ENCODE measurements around the gene LGALS4. TPM values are rescaled to one million over a fixed set of nuclear protein-coding genes. Genes with fewer than 3 reads are reported as not detected.
A peak's percentile ranks its signal among the peaks of the same experiment; 100 is the strongest.
"Not testable (repeated sequence)": the region's sequence is repeated elsewhere in the genome, so short reads cannot be mapped to it uniquely, and the experiment has no call there.

LGALS4 gene, protein sequence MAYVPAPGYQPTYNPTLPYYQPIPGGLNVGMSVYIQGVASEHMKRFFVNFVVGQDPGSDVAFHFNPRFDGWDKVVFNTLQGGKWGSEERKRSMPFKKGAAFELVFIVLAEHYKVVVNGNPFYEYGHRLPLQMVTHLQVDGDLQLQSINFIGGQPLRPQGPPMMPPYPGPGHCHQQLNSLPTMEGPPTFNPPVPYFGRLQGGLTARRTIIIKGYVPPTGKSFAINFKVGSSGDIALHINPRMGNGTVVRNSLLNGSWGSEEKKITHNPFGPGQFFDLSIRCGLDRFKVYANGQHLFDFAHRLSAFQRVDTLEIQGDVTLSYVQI
- not detected for polyA plus RNA-seq

DNA sequence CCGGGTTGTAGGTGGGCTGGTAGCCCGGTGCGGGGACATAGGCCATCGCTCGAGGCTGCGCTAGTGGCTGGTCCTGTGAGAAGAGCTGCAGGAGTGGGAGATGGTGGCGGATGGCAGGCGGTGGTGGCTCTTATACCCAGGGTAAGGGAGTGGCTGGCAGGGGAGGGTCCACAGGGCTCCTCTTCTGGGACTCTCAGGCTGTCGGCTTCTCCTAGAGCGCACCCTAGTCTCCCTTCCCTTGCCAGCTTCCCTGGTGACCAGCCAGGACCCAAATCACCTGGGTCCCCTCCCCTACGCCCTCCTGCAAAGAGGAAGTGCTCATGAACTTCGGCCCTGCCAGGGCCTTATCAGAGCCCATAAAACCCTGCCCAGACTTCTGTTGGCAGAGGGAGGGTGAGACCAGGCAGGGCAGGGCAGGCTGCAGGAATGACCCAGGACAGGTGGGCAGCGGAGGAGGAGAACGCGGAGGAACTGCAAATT, at the start of gene LGALS4:
Gene LGALS4, minus strand, starts transcription at position 105 of the 480 bp plus-strand sequence. Its CDS starts 59 bp downstream, at position 46.
- H3K9me3 Mint-ChIP-seq: no peaks in the 10 kb centered on the region
- peaks cover 0 to 8% (median 5%) of the 10 kb centered on the region in 3 donors for H3K36me3 Mint-ChIP-seq
- DNase-seq: no peak
- H3K27me3 Mint-ChIP-seq (ENCODE audit: low read depth in 3 of 3): peaks cover 0 to 2% (median 0%) of the 10 kb centered on the region in 3 donors
- H3K27ac Mint-ChIP-seq: peak within 1 kb of the TSS in 2 of 6 donors; percentile 14 to 26
- no peaks in the 10 kb centered on the region for H3K4me1 Mint-ChIP-seq
- no peak within 1 kb of the TSS for H3K4me3 Mint-ChIP-seq

DNA sequence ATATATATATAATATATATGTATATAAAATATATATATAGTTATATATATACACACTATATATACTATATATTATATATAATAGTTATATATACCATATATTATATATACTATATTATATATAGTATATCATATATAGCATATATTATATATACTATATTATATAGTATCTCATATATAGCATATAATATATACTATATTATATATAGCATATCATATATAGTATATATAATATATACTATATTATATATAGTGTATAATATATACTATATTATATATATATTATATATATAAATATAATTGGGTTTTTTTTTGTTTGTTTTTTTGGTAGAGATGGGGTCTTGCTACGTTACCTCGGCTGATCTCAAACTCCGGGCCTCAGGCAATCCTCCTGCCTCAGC, 48.6 kb upstream of the LGALS4 start:
- peaks cover 21 to 31% (median 27%) of the 10 kb centered on the region in 3 donors for H3K27me3 Mint-ChIP-seq (ENCODE audit: low read depth in 3 of 3)
- no peak for DNase-seq
- no peak overlapping the region for H3K4me3 Mint-ChIP-seq
- H3K9me3 Mint-ChIP-seq: no peaks in the 10 kb centered on the region
- H3K27ac Mint-ChIP-seq: no peak overlapping the region
- no peaks in the 10 kb centered on the region for H3K36me3 Mint-ChIP-seq
- H3K4me1 Mint-ChIP-seq: peaks cover 52 to 62% of the 10 kb centered on the region in 2 donors

DNA sequence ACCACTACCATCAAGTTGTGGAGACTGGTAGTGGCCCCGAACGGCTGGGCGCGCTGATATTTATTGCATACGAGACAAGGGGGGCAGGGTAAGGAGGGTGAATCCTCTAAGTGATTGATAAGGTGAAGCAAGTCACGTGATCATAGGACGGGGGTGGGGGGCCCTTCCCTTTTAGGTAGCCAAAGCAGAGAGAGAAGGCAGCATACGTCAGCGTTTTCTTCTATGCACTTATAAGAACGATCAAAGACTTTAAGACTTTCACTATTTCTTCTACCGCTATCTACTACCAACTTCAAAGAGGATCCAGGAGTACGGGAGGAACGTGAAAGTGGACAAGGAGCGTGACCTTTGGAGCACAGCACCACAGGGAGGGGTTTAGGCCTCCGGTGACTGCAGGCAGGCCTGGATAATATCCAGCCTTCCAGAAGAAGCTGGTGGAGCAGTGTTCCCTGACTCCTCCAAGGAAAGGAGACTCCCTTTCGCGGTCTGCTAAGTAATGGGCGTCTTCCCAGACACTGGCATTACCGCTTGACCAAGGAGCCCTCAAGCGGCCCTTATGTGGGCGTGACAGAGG, 47.0 kb upstream of the LGALS4 start:
- H3K36me3 Mint-ChIP-seq, H3K4me3 Mint-ChIP-seq, H3K9me3 Mint-ChIP-seq, DNase-seq: not testable (repeated sequence)
- H3K27me3 Mint-ChIP-seq (ENCODE audit: low read depth in 3 of 3): peaks cover 13 to 20% (median 18%) of the 10 kb centered on the region in 3 donors
- H3K4me1 Mint-ChIP-seq: peaks cover 37 to 46% of the 10 kb centered on the region in 2 donors
- peak overlapping the region in 2 of 6 donors; percentile 45 to 49 for H3K27ac Mint-ChIP-seq

DNA sequence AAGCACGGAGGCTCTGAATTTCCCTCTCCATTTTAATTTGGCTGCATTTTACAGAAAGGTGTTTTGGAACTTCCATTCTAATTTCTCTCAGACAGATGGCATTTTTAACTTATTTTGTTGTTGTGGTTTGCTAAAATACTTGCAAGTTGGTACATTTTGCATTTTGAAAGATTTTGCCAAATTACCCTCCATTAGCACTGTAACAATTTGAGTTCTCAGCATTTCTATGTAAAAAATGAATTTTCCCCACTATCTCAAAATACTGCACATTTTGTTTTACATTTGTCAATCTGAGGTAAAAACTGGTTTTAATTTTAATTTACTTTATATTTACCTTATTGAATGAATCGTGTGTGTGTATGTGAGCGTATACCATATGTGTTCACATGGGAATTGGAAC, 44.1 kb upstream of the LGALS4 start:
- no peaks in the 10 kb centered on the region for H3K36me3 Mint-ChIP-seq
- H3K4me3 Mint-ChIP-seq: peak overlapping the region; percentile 21 to 78 (median 67)
- no peaks in the 10 kb centered on the region for H3K9me3 Mint-ChIP-seq
- peaks cover 13 to 19% (median 18%) of the 10 kb centered on the region in 3 donors for H3K27me3 Mint-ChIP-seq (ENCODE audit: low read depth in 3 of 3)
- H3K4me1 Mint-ChIP-seq: peaks cover 27 to 34% of the 10 kb centered on the region in 2 donors
- peak overlapping the region; percentile 88 to 98 (median 92) for H3K27ac Mint-ChIP-seq
- no peak for DNase-seq

DNA sequence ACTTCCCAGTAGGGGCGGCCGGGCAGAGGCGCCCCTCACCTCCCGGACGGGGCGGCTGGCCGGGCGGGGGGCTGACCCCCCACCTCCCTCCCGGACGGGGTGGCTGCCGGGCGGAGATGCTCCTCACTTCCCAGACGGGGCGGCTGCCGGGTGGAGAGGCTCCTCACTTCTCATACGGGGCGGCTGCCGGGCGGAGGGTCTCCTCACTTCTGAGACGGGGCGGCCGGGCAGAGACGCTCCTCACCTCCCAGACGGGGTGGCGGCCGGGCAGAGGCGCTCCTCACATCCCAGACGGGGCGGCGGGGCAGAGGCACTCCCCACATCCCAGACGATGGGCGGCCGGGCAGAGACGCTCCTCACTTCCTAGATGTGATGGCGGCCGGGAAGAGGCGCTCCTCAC, 43.0 kb upstream of the LGALS4 start:
- H3K27ac Mint-ChIP-seq: not testable (repeated sequence)
- peak overlapping the region in 1 of 5 donors; percentile 40 for H3K4me3 Mint-ChIP-seq

DNA sequence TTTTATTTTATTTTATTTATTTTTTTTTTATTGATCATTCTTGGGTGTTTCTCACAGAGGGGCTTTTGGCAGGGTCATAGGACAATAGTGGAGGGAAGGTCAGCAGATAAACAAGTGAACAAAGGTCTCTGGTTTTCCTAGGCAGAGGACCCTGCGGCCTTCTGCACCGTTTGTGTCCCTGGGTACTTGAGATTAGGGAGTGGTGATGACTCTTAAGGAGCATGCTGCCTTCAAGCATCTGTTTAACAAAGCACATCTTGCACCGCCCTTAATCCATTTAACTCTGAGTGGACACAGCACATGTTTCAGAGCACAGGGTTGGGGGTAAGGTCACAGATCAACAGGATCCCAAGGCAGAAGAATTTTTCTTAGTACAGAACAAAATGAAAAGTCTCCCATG, 42.2 kb upstream of the LGALS4 start:
- not testable (repeated sequence) for DNase-seq, H3K4me3 Mint-ChIP-seq, H3K9me3 Mint-ChIP-seq, H3K36me3 Mint-ChIP-seq
- H3K27ac Mint-ChIP-seq: peak overlapping the region in 1 of 6 donors; percentile 83
- H3K4me1 Mint-ChIP-seq: peaks cover 40 to 47% of the 10 kb centered on the region in 2 donors
- peaks cover 30 to 36% (median 36%) of the 10 kb centered on the region in 3 donors for H3K27me3 Mint-ChIP-seq (ENCODE audit: low read depth in 3 of 3)

More for the DNA sequence above, 43.0 kb upstream of the LGALS4 start:
- Mint-ChIP-seq H3K27me3 (ENCODE audit: low read depth in 3 of 3) (peaks cover 22 to 30% (median 28%) of the 10 kb centered on the region in 3 donors), H3K4me1 (peaks cover 37 to 44% of the 10 kb centered on the region in 2 donors)
- not testable (repeated sequence) for H3K9me3 Mint-ChIP-seq, H3K36me3 Mint-ChIP-seq, DNase-seq

DNA sequence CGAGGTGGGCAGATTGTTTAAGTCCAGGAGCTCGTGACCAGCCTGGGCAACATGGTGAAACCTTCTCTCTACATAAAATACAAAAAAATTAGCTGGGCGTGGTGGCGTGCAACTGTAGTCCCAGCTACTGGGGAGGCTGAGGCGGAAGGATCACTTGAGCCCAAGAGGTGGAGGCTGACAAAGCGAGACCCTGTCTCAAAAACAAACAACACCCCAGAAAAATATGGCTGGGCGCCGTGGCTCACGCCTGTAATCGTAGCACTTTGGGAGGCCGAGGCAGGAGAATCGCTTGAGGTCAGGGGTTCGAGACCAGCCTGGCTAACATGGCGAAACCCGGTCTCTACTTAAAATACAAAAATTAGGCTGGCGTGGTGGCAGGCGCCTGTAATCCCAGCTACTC, 40.5 kb upstream of the LGALS4 start:
- peaks cover 0 to 7% (median 3%) of the 10 kb centered on the region in 3 donors for H3K36me3 Mint-ChIP-seq
- peaks cover 50% of the 10 kb centered on the region in 2 donors for H3K4me1 Mint-ChIP-seq
- no peak for DNase-seq
- peaks cover 0 to 2% (median 0%) of the 10 kb centered on the region in 6 donors for H3K9me3 Mint-ChIP-seq
- peak overlapping the region; percentile 81 to 97 (median 90) for H3K4me3 Mint-ChIP-seq
- H3K27ac Mint-ChIP-seq: peak overlapping the region; percentile 92 to 100 (median 98)
- H3K27me3 Mint-ChIP-seq (ENCODE audit: low read depth in 3 of 3): peaks cover 43 to 53% (median 53%) of the 10 kb centered on the region in 3 donors

DNA sequence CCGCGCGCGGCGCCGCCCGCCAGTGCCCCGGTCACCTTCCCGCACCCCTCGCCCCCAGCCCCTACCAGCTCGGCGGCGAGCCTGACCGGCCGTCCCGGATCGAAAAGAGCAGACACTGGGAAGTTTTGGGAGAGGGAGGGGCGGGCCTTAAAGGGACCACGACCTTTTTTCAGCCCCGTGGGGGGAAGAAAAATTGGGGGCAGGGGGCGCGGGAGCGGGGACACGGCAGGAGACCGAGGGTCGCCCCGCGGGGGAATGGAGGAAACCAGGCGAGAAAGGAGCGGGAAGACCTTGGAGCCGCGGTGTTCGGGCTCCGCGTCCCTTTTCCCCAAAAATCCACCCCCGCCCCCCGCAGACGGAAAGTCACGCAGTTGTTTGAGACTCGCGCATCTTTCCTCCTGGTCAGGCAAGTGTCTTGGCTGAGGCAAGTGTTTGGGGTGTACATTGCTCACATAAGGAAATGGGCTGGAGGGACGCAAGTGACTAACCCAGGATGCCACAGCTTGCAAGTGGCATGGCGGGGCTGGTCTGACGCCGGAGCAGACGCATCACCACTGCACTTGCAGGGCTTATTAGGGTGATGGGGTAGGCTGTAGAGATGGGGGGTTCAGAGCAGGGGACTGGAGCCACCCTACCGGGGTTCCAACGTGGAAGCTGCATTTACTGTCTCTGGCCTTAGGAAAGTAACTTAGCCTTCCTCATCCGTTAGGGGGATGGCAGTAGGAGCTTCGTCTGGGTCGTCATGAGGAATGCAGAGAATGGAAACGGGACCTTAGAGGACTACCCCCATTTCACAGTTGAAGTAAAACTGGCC, 39.7 kb upstream of the LGALS4 start:
- peak; percentile 88 to 89 (median 88) for DNase-seq
- peak overlapping the region; percentile 81 to 97 (median 90) for H3K4me3 Mint-ChIP-seq
- H3K36me3 Mint-ChIP-seq: peaks cover 0 to 10% (median 7%) of the 10 kb centered on the region in 3 donors
- H3K27ac Mint-ChIP-seq: peak overlapping the region; percentile 92 to 100 (median 98)
- H3K27me3 Mint-ChIP-seq (ENCODE audit: low read depth in 3 of 3): peaks cover 38 to 56% (median 55%) of the 10 kb centered on the region in 3 donors
- peaks cover 0 to 2% (median 0%) of the 10 kb centered on the region in 6 donors for H3K9me3 Mint-ChIP-seq
- peaks cover 51 to 53% of the 10 kb centered on the region in 2 donors for H3K4me1 Mint-ChIP-seq

DNA sequence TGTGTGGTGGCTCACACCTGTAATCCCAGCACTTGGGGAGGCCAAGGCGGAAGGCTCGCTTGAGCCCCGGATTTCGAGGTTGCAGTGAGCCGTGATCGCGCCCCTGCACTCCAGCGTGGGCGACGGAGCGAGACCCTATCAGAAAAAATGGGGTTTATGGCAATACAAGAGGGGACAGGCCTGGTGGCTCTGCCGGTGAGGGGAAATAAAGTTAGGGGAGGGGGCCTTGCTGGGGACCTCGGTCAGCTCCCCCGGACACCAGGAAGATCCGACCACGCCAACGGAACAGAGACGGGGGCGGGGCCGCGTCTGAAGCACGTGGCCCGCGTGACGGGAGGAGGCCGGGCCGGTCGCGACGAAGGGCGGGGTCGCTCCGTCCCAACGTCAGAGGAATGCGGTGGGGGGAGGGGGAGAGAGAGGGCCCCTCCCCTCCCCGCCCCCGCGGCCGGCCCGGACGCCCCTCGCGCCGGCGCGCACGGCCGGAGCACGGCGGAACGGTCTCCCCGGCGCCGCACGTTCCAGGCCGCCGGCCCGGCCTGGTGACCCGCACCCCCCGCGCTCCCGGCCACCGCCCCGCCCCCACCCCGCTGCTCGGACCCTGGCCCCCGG, 39.0 kb upstream of the LGALS4 start:
- Mint-ChIP-seq H3K9me3 (peaks cover 0 to 2% (median 0%) of the 10 kb centered on the region in 6 donors), H3K27me3 (ENCODE audit: low read depth in 3 of 3) (peaks cover 36 to 54% (median 50%) of the 10 kb centered on the region in 3 donors), H3K27ac (peak overlapping the region; percentile 98 to 100 (median 100)), H3K36me3 (peaks cover 3 to 17% (median 7%) of the 10 kb centered on the region in 3 donors), H3K4me1 (peaks cover 51 to 53% of the 10 kb centered on the region in 2 donors), H3K4me3 (peak overlapping the region; percentile 88 to 98 (median 94))
- DNase-seq: peak; percentile 90 to 93 (median 93)

DNA sequence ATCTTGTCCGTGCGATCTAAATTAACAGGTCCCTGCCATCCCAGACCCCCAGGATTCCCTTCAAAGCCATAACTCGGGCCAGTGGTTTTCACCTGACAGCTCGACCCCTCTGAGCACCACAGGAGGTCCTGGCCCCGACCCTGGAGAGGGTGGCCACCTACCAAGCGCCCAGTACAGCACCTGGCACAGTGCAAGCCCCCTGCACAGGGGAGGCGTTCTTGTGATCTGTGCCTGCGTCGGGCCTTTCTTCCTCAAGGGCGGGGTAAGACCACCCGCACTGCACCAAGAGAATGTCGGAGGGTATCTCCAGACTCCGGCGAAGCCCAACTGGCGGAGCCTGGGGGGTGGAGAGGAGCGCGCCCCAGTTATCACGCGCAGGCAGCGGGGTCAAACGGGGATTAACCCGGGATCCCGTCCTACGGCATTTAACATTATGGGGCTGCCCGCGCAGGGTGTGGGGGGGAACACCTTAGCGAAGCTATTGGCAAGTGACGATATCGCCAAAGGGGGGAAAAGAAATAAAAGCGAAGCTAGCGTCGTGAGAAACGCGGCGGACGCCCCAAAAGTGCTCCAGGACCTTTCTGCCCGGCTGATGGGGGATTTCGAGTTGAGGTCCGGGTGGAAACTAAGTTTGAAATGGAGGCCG, 38.4 kb upstream of the LGALS4 start:
- Mint-ChIP-seq H3K36me3 (peaks cover 5 to 21% (median 8%) of the 10 kb centered on the region in 3 donors), H3K9me3 (peaks cover 0 to 2% (median 0%) of the 10 kb centered on the region in 6 donors), H3K27me3 (ENCODE audit: low read depth in 3 of 3) (peaks cover 36 to 52% (median 50%) of the 10 kb centered on the region in 3 donors), H3K27ac (peak overlapping the region; percentile 98 to 100 (median 100)), H3K4me3 (peak overlapping the region; percentile 88 to 98 (median 94)), H3K4me1 (peaks cover 49 to 51% of the 10 kb centered on the region in 2 donors)
- DNase-seq: peak; percentile 50 to 53 (median 52)

DNA sequence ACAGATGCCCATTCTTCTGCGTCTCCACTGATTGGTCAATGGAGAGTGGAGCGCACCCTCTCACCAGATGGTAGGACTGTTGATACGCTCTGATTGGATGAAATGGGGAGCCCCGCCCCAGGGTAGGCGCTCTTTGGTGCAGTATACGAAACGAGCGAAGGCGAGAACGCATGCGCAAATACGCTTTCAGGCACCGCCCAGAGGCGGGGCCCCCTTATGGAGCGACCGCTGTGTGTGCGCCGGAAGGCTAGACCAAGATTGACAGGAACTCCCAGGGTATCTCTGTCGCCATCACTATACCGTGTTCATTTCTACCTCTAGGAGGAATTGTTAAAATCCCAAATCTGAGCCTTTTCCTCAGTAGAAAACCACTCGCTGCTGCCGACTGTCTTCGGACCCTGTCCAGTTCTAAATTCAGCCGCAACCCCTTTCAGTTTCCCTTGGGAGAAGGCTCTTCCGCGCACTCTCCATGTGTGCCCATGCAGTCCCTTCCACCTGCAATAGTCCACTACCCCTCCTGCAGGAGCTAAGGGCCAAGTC, 37.8 kb upstream of the LGALS4 start:
- Mint-ChIP-seq H3K4me3 (peak overlapping the region; percentile 88 to 98 (median 94)), H3K9me3 (peaks cover 0 to 2% (median 0%) of the 10 kb centered on the region in 6 donors), H3K4me1 (peaks cover 55 to 56% of the 10 kb centered on the region in 2 donors), H3K27ac (peak overlapping the region; percentile 98 to 100 (median 100)), H3K36me3 (peaks cover 11 to 27% (median 14%) of the 10 kb centered on the region in 3 donors), H3K27me3 (ENCODE audit: low read depth in 3 of 3) (peaks cover 36 to 52% (median 50%) of the 10 kb centered on the region in 3 donors)
- no peak for DNase-seq

DNA sequence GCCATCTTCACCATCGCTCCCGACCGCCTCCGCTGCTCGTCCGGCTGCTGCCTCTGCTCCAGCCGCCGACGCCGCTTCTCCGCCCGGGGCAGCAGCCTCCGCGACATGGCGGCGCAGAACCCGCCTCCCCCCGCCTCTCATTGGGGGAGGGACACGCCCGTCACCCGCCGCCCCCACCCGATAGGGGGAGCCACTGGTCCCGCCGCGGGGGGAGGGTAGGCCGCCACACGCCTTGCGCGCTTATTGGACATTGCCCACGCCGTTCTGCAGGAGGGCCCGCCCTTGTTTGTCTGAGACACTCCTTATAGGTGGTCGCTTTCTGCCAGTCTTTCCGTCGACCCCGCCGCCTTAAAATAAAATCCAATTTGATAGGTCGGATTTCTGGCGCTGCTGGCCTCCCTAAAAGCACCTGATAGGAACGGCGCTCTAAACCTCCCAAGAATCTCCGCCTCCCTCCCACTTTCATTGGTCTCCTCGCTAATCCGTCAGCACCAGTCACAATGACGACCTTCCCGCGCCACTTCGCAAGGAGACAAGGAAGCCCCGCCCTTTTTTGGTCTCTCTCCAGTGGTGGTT, 37.2 kb upstream of the LGALS4 start, which contains the start of gene HNRNPL:
Gene HNRNPL, minus strand, starts transcription at position 127 of the 576 bp plus-strand sequence. Its CDS starts 20 bp downstream, at position 107.
- peak; percentile 100 for DNase-seq
- Mint-ChIP-seq H3K4me1 (peaks cover 57 to 62% of the 10 kb centered on the region in 2 donors), H3K36me3 (peaks cover 14 to 33% (median 18%) of the 10 kb centered on the region in 3 donors), H3K4me3 (peak within 1 kb of the TSS; percentile 88 to 98 (median 94)), H3K9me3 (peaks cover 0 to 2% (median 0%) of the 10 kb centered on the region in 6 donors), H3K27ac (peak within 1 kb of the TSS; percentile 98 to 100 (median 100)), H3K27me3 (ENCODE audit: low read depth in 3 of 3) (peaks cover 36 to 52% (median 50%) of the 10 kb centered on the region in 3 donors)
